Measurements from ENCODE around the gene CENPU. TPM values are rescaled to one million over a fixed set of nuclear protein-coding genes. Genes with fewer than 3 reads are reported as not detected.

The CENPU gene
- total RNA-seq, 1 experiment from 2014 or later = 124 TPM

DNA sequence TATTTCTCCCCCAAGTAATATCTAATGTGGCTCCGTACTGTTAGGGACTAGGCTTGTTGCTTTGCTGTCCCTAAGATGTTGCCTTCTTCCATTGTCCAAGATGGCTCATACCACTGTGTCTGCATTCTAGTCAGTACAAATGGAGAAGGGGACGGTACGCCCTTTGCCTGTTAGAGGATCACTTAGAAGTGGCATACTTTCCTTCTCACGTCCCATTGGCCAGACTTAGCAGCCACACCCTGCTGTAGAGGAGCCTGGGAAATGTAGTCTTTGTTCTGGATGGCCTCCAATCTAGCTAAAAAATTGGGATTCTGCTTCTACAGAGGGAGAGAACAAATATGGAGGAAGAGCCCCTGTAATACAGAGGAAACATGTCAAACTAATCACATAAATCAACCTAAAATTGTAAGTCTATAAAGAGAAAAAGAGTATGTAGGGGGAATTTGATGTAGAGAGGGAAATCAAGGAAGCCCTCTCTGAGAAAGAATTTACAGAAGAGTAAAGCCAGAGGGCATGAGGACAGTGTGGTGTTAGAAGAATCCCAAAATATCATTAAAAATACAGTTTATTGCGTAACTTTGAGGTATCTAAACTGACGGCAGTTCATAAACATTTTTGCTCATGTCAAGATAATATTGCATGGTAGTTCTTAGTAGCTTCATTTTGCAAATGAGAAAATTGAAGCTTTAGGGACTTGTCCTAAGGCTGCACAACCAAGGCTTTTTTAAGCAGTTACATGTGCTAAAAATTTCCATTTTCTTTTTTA is 69.3 kb downstream of the CENPU start:
- Histone ChIP-seq H2AK5ac (ENCODE audit: insufficient read length, low read length) (no peak overlapping the region), H4K8ac (replicated peaks; ENCODE audit: insufficient read length, low read depth, low read length) (no peak overlapping the region), H3K23me2 (ENCODE audit: insufficient read length, low read depth, low read length, poor library complexity, severe bottlenecking) (no peaks in the 10 kb centered on the region), H3K9ac (ENCODE audit: extremely low read depth, insufficient read length, low read length) (no peak overlapping the region), H3K14ac (ENCODE audit: insufficient read depth, low read length) (no peak overlapping the region), H3K18ac (ENCODE audit: insufficient read length, low read depth, low read length) (no peak overlapping the region), H2BK5ac (ENCODE audit: insufficient read length, low read length) (no peak overlapping the region), H3K79me1 (ENCODE audit: insufficient read depth, low read depth, low read length, poor library complexity, severe bottlenecking) (no peaks in the 10 kb centered on the region), H2BK12ac (ENCODE audit: insufficient read length, low read depth, low read length) (no peak overlapping the region), H3K9me3 (ENCODE audit: control insufficient read depth, low read depth, low read length) (no peaks in the 10 kb centered on the region), H4K20me1 (ENCODE audit: control insufficient read depth, insufficient read depth, insufficient read length) (no peaks in the 10 kb centered on the region), H3K4me2 (ENCODE audit: insufficient read depth, insufficient read length, low read length) (no peak overlapping the region), H3K23ac (ENCODE audit: insufficient read length, low read depth, low read length) (no peak overlapping the region), H3K27me3 (ENCODE audit: insufficient read depth, low read length) (no peaks in the 10 kb centered on the region), H3K4ac (ENCODE audit: low read depth, low read length) (no peak overlapping the region), H3K27ac (ENCODE audit: insufficient read length, low read depth, low read length) (no peak overlapping the region), H3K56ac (ENCODE audit: insufficient read length, low read depth, low read length) (no peak overlapping the region), H4K91ac (ENCODE audit: insufficient read length, low read depth, low read length) (no peak overlapping the region), H3K79me2 (ENCODE audit: insufficient read depth, low read length) (no peaks in the 10 kb centered on the region), H3T11ph (ENCODE audit: low read length) (no peak overlapping the region), H3K4me1 (ENCODE audit: insufficient read depth, low read length) (no peaks in the 10 kb centered on the region), H2BK20ac (ENCODE audit: low read depth, low read length, poor library complexity, severe bottlenecking) (no peak overlapping the region), H2AFZ (ENCODE audit: low read length) (no peak overlapping the region), H4K5ac (ENCODE audit: insufficient read length, low read depth, low read length) (no peak overlapping the region), H2BK15ac (ENCODE audit: low read depth, low read length) (no peak overlapping the region), H2BK120ac (ENCODE audit: low read depth, low read length, poor library complexity, severe bottlenecking) (no peak overlapping the region)
- TF ChIP-seq CTCF (conservative IDR thresholded peaks at IDR 0.05) = no peak
- Mint-ChIP-seq H3K9me3 (no peaks in the 10 kb centered on the region), H3K4me1 (peaks cover 2 to 4% of the 10 kb centered on the region in 2 experiments), H3K27me3 (ENCODE audit: low read depth) (no peaks in the 10 kb centered on the region), H3K27ac (no peak overlapping the region), H3K4me3 (no peak overlapping the region), H3K36me3 (ENCODE audit: insufficient read depth in 1 of 3, low read depth in 3 of 3) (peaks cover 0 to 15% (median 10%) of the 10 kb centered on the region in 3 experiments; a peak in 5 of 7 replicates)
- peak; percentile 55 for DNase-seq
- no CpG with 5 or more reads among the region's 6 CpGs for WGBS (ENCODE audit: extremely low coverage, insufficient read length, low lambda C conversion rate)

Measured in H9 (cell line).